Measurements from ENCODE around the gene KCNMA1.

DNA sequence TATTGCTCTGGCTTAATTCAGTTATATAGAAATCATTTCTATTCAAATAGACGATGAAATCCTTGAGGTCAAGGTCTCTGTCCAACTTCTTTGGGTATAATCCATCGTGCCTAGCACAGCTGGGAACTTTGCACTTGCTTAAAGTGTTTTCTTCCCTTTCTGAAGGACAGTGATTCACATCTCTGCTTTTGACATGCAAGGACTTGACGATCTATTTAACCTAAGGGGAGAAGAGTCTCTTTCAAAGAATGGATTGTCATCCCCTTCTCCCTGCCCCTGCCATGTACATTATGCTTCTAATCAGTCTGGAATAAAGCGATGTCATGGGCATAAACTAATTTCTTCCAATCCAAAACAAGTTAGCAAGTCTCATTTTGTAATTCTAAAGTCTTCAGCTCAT is 488.6 kb downstream of the KCNMA1 start:
- TF ChIP-seq, protein P1, sequence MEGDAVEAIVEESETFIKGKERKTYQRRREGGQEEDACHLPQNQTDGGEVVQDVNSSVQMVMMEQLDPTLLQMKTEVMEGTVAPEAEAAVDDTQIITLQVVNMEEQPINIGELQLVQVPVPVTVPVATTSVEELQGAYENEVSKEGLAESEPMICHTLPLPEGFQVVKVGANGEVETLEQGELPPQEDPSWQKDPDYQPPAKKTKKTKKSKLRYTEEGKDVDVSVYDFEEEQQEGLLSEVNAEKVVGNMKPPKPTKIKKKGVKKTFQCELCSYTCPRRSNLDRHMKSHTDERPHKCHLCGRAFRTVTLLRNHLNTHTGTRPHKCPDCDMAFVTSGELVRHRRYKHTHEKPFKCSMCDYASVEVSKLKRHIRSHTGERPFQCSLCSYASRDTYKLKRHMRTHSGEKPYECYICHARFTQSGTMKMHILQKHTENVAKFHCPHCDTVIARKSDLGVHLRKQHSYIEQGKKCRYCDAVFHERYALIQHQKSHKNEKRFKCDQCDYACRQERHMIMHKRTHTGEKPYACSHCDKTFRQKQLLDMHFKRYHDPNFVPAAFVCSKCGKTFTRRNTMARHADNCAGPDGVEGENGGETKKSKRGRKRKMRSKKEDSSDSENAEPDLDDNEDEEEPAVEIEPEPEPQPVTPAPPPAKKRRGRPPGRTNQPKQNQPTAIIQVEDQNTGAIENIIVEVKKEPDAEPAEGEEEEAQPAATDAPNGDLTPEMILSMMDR (IDR thresholded peaks at IDR 0.05), result no peak
- TF ChIP-seq POLR2A (IDR thresholded peaks at IDR 0.05), result no peak
